Left lung (tissue), 10 donors: Measurements from ENCODE around the gene FCAMR. TPM values are rescaled to one million over a fixed set of nuclear protein-coding genes. Genes with fewer than 3 reads are reported as not detected.
A peak's percentile ranks its signal among the peaks of the same experiment; 100 is the strongest.

Experiments used
- ATAC-seq: fragments of 200-7000 bp; cut with Tn5 transposase; one replicate; pipeline ENCODE4 v1.9.1; 2020; ENCODE audit warnings: moderate library complexity
- DNase-seq, 4 donors: peaks; one replicate each; pipeline ENCODE4 v3.0.0-alpha.2; 2013 to 2020
- H3K27ac ChIP-seq, 2 donors: fragments of 200-600 bp; sonication (generic) in 1 of 2; one replicate each; pipeline versions ENCODE4 v1.5.0 to v1.8.0; 2020 to 2021
- H3K27me3 ChIP-seq, 2 donors: fragments of 200-600 bp; sonication (generic) in 1 of 2; one replicate each; pipeline versions ENCODE4 v1.5.0 to v1.8.0; 2020 to 2021
- H3K36me3 ChIP-seq, 2 donors: fragments of 200-600 bp; sonication (generic) in 1 of 2; one replicate each; pipeline versions ENCODE4 v1.5.0 to v1.8.0; 2020 to 2021
- H3K4me1 ChIP-seq, 2 donors: fragments of 200-600 bp; one replicate each; pipeline ENCODE4 v1.8.0; 2021
- H3K4me3 ChIP-seq, 2 donors: fragments of 200-600 bp; sonication (generic) in 1 of 2; one replicate each; pipeline versions ENCODE4 v1.5.0 to v1.8.0; 2020 to 2021; ENCODE audit warnings: mild to moderate bottlenecking in 1 of 2
- H3K9me3 ChIP-seq, 2 donors: fragments of 200-600 bp; sonication (generic) in 1 of 2; one replicate each; pipeline versions ENCODE4 v1.5.0 to v1.8.0; 2020 to 2021
- intact Hi-C, 2 donors: fragments of 100-400 bp; cut with DNase I; formaldehyde crosslinking; loops; one replicate each; pipeline versions ENCODE4 v1.11.2 to v1.14.2; 2022
- polyA plus RNA-seq, 6 donors: library from polyadenylated mRNA; unstranded; fragments of 120-200 nt; gene quantifications; one replicate each; pipeline ENCODE4 v1.2.1, GENCODE V29; 2013; ENCODE audit not compliant: insufficient read length in 6 of 6
- total RNA-seq, 2 donors: library from RNA; stranded (reverse); fragmentation: NEBNext Ultra II Directional; extraction: Animal tissue kit (Norgen Biotek cat#: 25700); gene quantifications; one replicate each; pipeline ENCODE4 v1.2.1, GENCODE V29; 2021
- TF ChIP-seq, protein P1 (sequence below), 2 donors: fragments of 200-600 bp; sonication (generic) in 1 of 2; IDR thresholded peaks; one replicate each; pipeline versions ENCODE4 v1.5.0 to v1.8.0; 2021; ENCODE audit warnings: antibody characterized with exemption in 2 of 2
- donor health status: DM: no; HTN: yes; CAD: no.
- donor health status: DM: no; HTN: no; CAD: no.

Gene FCAMR
- total and polyA plus RNA-seq, 8 donors: 0.07 to 0.18 (median 0.07) TPM; not detected in 5

DNA sequence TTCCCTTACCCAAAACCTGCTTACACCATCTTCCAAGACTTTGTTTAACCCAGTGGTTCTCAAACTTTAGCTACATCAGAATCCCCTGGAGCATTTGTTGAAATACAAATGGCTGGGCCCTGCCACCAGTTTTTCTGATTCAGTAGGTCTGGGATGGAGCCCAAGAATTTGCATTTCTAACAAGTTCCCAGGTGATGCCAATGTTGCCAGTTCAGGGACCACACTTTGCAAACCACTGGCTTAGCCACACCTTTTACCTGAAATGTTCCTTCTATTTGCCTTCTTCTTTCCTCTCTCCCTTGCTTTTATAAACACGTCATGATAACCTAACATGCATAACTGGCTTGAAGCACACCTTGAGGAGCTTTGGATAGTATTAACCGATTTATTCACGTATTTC, 16.1 kb upstream of the FCAMR start:
- TF ChIP-seq, protein P1, sequence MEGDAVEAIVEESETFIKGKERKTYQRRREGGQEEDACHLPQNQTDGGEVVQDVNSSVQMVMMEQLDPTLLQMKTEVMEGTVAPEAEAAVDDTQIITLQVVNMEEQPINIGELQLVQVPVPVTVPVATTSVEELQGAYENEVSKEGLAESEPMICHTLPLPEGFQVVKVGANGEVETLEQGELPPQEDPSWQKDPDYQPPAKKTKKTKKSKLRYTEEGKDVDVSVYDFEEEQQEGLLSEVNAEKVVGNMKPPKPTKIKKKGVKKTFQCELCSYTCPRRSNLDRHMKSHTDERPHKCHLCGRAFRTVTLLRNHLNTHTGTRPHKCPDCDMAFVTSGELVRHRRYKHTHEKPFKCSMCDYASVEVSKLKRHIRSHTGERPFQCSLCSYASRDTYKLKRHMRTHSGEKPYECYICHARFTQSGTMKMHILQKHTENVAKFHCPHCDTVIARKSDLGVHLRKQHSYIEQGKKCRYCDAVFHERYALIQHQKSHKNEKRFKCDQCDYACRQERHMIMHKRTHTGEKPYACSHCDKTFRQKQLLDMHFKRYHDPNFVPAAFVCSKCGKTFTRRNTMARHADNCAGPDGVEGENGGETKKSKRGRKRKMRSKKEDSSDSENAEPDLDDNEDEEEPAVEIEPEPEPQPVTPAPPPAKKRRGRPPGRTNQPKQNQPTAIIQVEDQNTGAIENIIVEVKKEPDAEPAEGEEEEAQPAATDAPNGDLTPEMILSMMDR (IDR thresholded peaks at IDR 0.05): no peak
- Histone ChIP-seq H3K27ac (no peak overlapping the region), H3K4me3 (no peak overlapping the region), H3K36me3 (no peaks in the 10 kb centered on the region), H3K4me1 (no peaks in the 10 kb centered on the region), H3K27me3 (no peaks in the 10 kb centered on the region), H3K9me3 (no peaks in the 10 kb centered on the region)
- ATAC-seq (peak; percentile 66), DNase-seq (no peak)
- intact Hi-C loops: no loop called here

DNA sequence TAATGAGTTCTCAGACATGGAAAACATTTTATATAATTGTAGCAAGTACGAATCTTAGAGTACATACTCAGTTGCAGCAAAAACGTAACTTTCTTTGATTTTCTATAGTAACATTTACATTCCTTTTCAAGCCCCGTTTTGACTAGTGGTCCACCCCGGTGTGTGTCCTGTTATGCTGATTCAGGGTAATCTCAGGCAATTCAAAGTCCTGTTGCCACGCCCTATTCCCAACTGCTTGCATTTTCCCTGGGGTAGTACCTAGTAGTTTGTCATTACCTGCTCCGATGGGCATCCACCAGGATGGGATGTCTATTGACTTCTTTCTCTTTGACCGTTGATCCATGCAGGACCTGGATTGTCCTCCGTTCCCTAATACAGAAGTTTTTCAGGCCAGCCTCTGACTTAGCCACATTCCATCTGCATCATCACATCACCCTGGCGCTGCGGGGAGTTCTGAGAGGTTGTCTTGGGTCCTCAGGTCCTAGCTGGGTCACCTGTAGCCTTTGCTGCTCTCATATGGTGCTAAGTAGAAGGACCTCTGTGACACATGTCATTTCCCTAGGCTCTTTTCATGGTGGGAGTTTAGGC, 15.0 kb upstream of the FCAMR start:
- H3K36me3 ChIP-seq: no peaks in the 10 kb centered on the region
- ATAC-seq (no peak), DNase-seq (no peak)
- H3K27ac ChIP-seq: no peak overlapping the region
- H3K9me3 ChIP-seq: no peaks in the 10 kb centered on the region
- intact Hi-C loops: no loop called here
- TF ChIP-seq, protein P1 (IDR thresholded peaks at IDR 0.05): no peak
- no peak overlapping the region for H3K4me3 ChIP-seq
- H3K27me3 ChIP-seq: no peaks in the 10 kb centered on the region
- H3K4me1 ChIP-seq: no peaks in the 10 kb centered on the region

DNA sequence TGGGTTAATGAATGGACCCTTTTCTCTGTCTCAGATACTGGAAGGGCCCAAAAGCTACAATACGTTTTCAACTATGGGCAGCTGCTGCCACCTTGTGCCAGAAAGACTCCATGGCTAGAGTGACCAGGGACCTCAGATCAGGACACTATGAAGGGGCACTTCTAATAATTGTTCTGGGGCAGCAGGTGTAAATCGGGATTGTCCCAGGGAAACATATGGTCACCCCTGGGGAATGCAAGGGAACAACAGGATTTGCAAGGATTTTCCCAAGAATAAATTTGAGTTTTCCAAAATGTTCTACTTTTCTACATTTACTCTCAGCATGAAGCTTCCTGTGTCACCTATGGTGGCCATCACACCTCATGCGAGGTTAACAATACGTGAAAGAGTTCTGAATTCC, 12.0 kb upstream of the FCAMR start:
- Histone ChIP-seq H3K4me3 (no peak overlapping the region), H3K9me3 (no peaks in the 10 kb centered on the region), H3K27ac (no peak overlapping the region), H3K27me3 (no peaks in the 10 kb centered on the region), H3K36me3 (no peaks in the 10 kb centered on the region), H3K4me1 (no peaks in the 10 kb centered on the region)
- peak; percentile 88 for ATAC-seq
- intact Hi-C loops: no loop called here
- peak in 3 of 4 donors; percentile 36 to 51 (median 40) for DNase-seq
- TF ChIP-seq, protein P1 (IDR thresholded peaks at IDR 0.05): peak; percentile 39 to 63

DNA sequence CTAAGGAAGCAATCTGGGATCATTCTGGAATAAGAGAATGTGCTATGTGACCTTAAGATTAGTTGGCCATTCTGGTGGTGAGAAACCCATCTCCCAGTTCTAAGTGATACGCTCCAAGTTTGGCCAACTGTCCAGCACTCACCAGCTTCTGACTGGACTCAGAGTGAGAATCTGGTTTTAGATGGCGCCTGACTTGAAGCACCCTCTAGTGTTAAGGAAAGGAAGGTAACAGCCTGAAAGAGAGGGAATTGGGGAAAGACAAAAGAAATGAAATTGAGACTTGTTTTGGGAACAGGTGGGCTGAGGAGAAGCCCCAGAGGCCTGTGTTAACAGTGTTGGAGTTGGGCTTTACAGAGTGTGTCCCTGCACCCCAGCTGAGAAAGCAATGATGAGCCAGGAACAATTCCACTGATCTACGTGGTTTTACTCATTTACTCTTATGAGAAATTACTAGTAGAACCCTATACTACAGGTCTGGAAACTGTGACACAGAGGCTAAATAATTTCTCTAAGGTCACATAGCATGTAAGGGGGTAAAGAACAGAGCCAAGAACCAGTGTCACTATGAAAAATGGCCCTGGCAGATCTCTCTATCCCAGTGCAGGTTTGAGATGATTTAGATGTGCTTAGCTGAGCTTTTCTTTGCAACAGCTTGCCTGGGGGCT, 9.3 kb upstream of the FCAMR start:
- peak; percentile 74 for ATAC-seq
- intact Hi-C loops: no loop called here
- no peaks in the 10 kb centered on the region for H3K4me1 ChIP-seq
- no peaks in the 10 kb centered on the region for H3K9me3 ChIP-seq
- H3K36me3 ChIP-seq: no peaks in the 10 kb centered on the region
- DNase-seq: no peak
- H3K4me3 ChIP-seq: no peak overlapping the region
- no peak overlapping the region for H3K27ac ChIP-seq
- TF ChIP-seq, protein P1 (IDR thresholded peaks at IDR 0.05): peak; percentile 27 to 45
- no peaks in the 10 kb centered on the region for H3K27me3 ChIP-seq

DNA sequence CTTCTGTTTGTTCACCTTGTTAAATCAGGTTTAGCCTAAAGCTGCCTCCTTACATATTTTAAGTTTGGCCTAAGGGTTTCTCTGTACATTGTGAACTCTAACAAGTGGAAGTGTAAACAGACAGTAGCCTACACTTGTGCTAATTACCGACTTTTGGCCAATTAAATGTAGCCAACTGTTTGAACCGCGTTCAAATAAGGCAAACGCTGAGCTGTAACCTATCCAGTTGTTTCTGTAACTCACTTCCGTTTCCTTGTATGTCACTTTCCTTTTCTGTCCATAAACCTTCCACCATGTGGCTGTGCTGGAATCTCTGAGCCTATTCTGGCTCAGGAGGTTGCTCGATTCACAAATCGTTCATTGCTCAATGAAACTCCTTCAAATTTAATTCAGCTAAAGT, 8.0 kb upstream of the FCAMR start:
- TF ChIP-seq, protein P1 (IDR thresholded peaks at IDR 0.05): no peak
- no peaks in the 10 kb centered on the region for H3K36me3 ChIP-seq
- H3K9me3 ChIP-seq: no peaks in the 10 kb centered on the region
- DNase-seq (no peak), ATAC-seq (peak; percentile 59)
- H3K4me1 ChIP-seq: no peaks in the 10 kb centered on the region
- no peaks in the 10 kb centered on the region for H3K27me3 ChIP-seq
- no peak overlapping the region for H3K4me3 ChIP-seq
- H3K27ac ChIP-seq: peak overlapping the region; percentile 5 to 34
- intact Hi-C loops: no loop called here
